SH-SY5Y (cell line): Measurements from ENCODE around the gene HINT3.

Experiments used
- GATA2 ChIP-seq: IDR thresholded peaks from 2 replicates; pipeline ENCODE4 v1.6.1; 2011; ENCODE audit warnings: mild to moderate bottlenecking, low read depth, low read length
- GATA3 ChIP-seq: IDR thresholded peaks from 2 replicates; pipeline ENCODE4 v1.6.1; 2011; ENCODE audit warnings: low read depth, mild to moderate bottlenecking, low read length, moderate library complexity

HINT3 gene

DNA sequence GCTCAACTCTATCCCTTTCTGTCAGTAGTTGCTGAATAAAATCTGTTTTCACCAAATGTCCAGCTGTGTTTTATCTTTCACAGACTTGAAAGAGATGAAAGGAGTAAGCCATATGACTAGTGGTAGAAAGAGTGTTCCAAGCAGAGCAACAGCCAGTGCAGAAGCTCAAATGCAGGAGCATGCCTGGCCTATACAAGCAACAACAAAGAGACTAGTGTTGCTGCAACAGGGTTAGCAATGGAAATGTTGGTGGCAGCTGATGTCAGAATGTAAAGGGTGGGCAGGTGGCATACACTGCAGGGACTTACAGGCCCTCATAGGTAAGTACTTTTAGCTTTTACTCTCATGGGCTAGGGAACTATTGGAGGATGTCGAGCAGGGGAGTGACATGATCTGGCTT is 5.2 kb upstream of the HINT3 start:
- TF ChIP-seq GATA3 (no peak), GATA2 (no peak)

DNA sequence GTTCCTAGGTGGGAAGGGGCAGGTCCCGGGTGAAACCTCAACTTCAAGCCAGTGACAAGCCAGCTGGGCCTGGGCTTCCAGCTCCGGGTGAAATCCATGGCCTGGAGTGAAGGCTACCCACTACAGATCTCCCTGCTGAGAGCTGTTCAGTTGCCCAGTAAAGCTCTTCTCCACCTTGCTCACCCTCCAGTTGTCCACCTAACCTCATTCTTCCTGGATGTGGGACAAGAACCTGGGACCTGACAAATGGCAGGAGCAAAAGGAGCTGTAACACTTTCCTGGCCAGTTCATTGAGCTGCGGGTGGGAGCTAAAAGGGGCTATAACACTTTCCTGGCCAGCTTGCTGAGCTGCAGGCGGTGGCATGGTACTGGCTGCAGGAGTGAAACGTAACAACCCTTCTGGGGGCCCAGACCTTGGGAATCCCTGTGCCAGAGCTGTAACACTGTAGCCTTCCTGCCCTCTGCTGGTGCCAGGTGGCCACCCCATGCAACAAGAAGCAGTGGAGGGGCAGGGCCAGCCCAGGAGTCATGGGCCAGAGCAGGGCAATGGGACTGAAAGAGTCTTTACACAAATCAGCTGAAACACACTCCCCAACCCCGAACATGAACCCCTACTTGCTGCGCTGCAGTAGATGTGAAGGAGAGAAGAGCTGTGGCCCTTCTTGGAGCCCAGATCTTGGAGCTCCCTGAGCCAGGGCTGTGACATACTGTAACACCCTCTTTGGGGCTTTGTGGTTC is 3.6 kb upstream of the HINT3 start:
- TF ChIP-seq GATA3 = no peak
- no peak for TF ChIP-seq GATA2

- TF ChIP-seq GATA3 (no peak), GATA2 (no peak)
These were observed 3.1 kb upstream of the HINT3 start for GRCh38 chr6:125953502-125953875.

DNA sequence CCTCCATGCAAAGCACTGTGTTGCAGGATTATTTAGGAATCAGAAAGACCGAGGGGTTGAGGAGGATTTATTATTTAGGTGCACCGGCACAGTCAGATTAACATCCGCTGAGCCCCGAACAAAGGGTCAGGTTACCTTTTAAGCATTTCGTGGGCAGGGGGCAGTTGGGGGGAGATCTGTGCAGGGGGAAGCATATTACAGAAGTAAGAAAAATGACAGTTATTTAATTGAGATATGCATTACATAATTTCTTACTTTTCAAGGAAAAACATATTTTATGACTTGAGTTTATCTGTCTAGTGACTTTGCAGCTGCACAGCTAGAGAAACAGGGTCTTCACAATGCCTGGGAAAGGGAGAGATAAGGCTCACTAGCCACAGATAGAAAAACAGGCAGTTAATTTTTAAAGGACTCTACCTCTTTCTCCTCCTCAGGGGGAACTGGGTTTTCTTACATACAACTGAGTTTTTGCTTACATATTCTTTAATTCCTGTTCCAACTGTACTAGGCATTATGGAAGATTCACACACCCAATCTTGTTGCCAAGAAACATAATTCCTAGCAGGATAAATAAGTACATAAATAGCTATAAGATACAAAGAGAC is 1.7 kb upstream of the HINT3 start:
- TF ChIP-seq GATA3 = no peak
- TF ChIP-seq GATA2 = no peak

GRCh38 chr6:125955973-125956372 is 597 bp upstream of the HINT3 start:
- TF ChIP-seq GATA2 (no peak), GATA3 (no peak)

GRCh38 chr6:125957391-125957693 is 772 bp downstream of the HINT3 start:
- TF ChIP-seq GATA2 = no peak
- TF ChIP-seq GATA3 = no peak

- no peak for TF ChIP-seq GATA3
- TF ChIP-seq GATA2 = no peak
These were observed 1.3 kb downstream of the HINT3 start for GRCh38 chr6:125957845-125958244.

DNA sequence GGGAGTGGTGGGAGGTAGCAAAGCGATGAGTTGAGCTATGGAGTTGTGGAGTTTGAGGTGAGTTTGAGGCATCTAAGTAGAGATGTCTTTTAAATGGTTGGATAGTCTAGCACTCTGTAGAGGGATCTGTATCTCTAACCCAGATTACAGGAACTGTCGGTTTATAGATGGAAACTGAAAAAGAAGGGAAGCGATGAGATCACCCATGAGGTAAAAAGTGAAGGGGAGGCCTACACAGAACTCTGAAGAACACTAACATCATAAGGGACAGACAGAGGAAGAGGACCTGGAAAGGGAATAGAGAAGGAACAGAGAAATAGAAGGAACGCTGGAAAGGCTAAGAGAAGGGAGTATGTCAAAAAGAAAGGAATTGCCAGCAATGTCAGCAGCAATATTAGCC is 2.5 kb downstream of the HINT3 start:
- TF ChIP-seq GATA2 = no peak
- TF ChIP-seq GATA3 = no peak

DNA sequence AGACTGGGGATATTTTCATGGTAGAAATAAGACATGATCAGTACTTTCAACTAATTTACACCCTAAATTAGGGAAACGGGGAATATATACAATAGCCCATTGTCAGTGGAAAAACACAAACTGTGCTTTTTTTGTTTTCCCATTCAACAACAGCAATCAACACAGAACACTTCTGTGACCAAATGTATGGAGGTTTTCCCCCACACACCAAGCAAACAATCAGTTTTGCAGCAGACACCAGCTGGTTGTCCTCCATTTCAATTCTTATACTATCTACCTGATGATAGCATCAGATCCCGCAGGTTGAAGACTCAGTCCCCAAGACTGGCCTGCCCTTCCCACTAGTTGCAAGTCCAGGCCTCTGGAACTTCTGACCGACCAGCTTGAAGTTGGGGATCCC is 4.5 kb downstream of the HINT3 start:
- TF ChIP-seq GATA2 (no peak), GATA3 (no peak)

- TF ChIP-seq GATA2 = no peak
These were observed 6.4 kb downstream of the HINT3 start for GRCh38 chr6:125962900-125963497.

DNA sequence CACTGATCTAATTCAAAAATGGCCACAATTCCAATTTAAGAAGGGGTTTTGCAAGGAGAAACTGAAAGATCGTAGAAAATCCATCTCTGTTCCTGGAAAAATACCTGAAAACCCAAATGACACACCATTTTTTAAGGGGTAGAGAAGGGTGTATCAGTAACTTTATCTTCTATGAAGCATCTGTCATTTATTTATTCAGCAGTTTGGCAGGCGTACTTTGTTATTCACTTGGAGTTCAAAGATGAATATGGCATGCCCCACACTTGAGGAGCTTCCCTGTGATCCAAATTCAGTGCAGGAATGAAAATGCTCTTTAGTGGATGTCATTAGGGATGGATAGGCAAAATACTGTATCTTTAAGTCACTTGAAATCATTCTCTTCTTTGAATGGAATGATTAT is 7.2 kb downstream of the HINT3 start:
- no peak for TF ChIP-seq GATA3
- TF ChIP-seq GATA2 = no peak

GRCh38 chr6:125966569-125966968 is 10.0 kb downstream of the HINT3 start:
- no peak for TF ChIP-seq GATA2

DNA sequence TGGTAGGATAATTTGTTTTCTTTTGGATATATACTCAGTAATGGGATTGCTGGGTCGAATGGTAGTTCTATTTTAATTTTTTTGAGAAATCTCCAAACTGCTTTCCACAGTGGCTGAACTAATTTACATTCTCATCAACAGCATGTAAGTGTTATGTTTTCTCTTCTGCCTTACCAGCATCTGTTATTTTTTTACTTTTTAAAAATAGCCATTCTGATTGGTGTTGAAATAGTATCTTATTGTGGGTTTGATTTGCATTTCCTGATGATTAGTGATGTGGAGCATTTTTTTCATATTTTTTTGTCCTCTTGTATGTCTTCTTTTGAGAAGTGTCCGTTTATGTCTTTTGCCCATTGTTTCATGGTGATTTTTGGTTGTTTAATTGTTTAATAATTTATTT is 11.9 kb downstream of the HINT3 start:
- TF ChIP-seq GATA2 = no peak
- no peak for TF ChIP-seq GATA3

- TF ChIP-seq GATA3 (no peak), GATA2 (no peak)
These were observed 14.2 kb downstream of the HINT3 start for GRCh38 chr6:125970760-125971159.

DNA sequence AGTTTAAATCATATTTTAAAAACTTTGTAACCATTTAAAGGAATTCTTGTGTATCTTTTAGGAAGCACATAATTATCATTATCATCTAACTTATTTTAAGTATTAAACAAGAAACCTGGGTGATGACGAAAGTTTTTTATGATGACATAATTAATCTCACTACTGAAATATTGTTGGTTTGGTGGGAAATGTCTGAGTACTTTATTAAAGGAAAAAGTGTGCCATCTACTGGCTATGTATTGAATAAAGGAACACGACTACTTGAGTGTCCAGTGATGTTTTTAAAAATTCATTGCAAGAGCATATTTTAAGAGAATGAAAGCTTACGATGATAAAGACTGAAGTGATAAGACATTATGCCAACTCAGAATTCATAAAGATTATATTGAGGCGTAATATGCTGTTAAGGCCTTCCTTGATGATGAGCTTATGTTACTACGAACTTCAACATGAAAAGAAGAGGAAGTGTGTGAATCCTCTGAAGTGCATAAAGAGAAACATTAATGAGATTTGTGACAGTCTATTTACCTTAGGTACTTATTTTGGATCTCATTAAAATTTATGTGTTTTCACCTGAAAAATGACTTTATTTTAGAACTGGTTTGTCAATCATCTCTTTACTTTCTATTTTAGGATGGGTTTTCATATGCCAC is 17.8 kb downstream of the HINT3 start:
- TF ChIP-seq GATA2 = no peak
- no peak for TF ChIP-seq GATA3
